Measurements from ENCODE around the gene LSR. TPM values are rescaled to one million over a fixed set of nuclear protein-coding genes. Genes with fewer than 3 reads are reported as not detected.

The LSR gene
- total and polyA plus RNA-seq, 2 donors (not counting 1 experiment from before 2014, with no cell fraction given): 37.2 to 45.3 TPM

DNA sequence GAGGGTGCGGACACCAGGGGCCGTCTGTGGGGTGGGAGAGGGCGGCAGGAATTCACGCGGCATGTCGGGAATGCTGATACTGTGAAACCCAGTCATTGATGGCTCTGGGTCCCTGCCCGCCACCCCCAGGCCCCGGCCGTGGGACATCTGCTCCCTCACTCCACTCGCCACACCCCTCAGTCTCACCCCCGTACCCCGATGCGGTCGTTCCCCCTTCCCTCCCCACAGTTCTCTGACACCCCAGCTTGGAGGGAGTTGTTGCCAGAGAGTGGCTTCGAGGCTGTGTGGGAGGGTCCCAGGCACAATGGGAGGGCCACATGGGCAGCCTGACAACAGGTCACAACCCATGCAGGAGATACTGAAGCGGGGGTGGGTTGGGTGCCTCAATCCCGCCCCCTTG lies 45.0 kb downstream of the LSR start:
- H3K27me3 ChIP-seq (replicated peaks in 1 of 4; ENCODE audit: control extremely low read depth in 1 of 4, control insufficient read depth in 3 of 4, insufficient read depth in 4 of 4, low read length in 3 of 4): no peaks in the 10 kb centered on the region
- no peaks in the 10 kb centered on the region for H3K9me3 Mint-ChIP-seq (ENCODE audit: insufficient read depth)
- CTCF ChIA-PET: no interaction called here

DNA sequence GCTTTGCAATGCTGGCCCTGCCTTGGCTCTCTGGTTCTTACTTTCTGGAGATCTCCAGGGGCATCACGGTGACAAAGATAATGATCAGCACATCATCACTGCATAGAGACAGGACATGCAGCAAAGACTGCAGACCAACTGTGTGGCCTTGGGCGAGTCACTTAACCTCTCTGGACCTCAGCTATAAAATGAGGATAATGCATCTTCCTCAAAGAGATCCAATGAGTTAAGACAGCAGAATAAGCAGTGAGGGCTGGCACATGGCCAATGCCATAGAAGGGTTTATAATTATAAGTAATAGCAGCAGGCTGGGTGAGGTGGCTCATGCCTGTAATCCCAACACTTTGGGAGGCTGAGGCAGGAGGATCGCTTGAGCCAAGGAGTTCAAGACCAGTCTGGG lies 45.5 kb downstream of the LSR start:
- H3K4me3 Mint-ChIP-seq: no peak overlapping the region

More for the DNA sequence above, 45.0 kb downstream of the LSR start:
- Mint-ChIP-seq H3K4me3 (no peak overlapping the region), H3K4me1 (peaks cover 26% of the 10 kb centered on the region), H3K27me3 (no peaks in the 10 kb centered on the region), H3K27ac (no peak overlapping the region)
- WGBS (ENCODE audit: insufficient coverage): 92% methylated on average over 9 of the region's 17 CpGs
- Histone ChIP-seq H4K20me1 (ENCODE audit: control insufficient read depth, insufficient read depth, low read length, poor library complexity, severe bottlenecking) (no peaks in the 10 kb centered on the region), H2AFZ (ENCODE audit: insufficient read depth, low read depth, low read length, poor library complexity, severe bottlenecking) (no peak overlapping the region), H3K4me2 (replicated peaks; ENCODE audit: low read depth, low read length, poor library complexity, severe bottlenecking) (no peak overlapping the region), H3K36me3 (replicated peaks in 1 of 2; ENCODE audit: control extremely low read depth in 1 of 2, control insufficient read depth in 1 of 2, extremely low read depth in 1 of 2, insufficient read depth in 2 of 2, low read length in 1 of 2) (no peaks in the 10 kb centered on the region), H3K9ac (ENCODE audit: low read length) (no peak overlapping the region), H3K9me3 (ENCODE audit: control extremely low read depth in 1 of 3, control insufficient read depth in 2 of 3, insufficient read depth in 1 of 3, low read length in 2 of 3) (peaks cover 0 to 7% (median 0%) of the 10 kb centered on the region in 3 donors), H3K79me2 (ENCODE audit: control insufficient read depth, insufficient read depth, low read length) (peaks cover 17% of the 10 kb centered on the region), H3K4me1 (ENCODE audit: control insufficient read depth in 2 of 2, insufficient read depth in 2 of 2, low read length in 2 of 2) (peaks cover 27 to 52% of the 10 kb centered on the region in 2 donors), H3K27ac (ENCODE audit: low read length in 2 of 2) (no peak overlapping the region), H3K4me3 (ENCODE audit: control extremely low read depth in 1 of 5, extremely low read depth in 1 of 5, insufficient read depth in 1 of 5, low read depth in 2 of 5, low read length in 4 of 5) (no peak overlapping the region)
- ATAC-seq (ENCODE audit: low read depth) (no peak), DNase-seq (no peak)
- intact Hi-C loops (cut with micrococcal nuclease): no loop called here
- POLR2A ChIA-PET: interaction anchor here (0.6 kb wide), 1 partner anchor 18 kb away, joined by 4 read pairs; no protein-coding TSS in a partner anchor
- TF ChIP-seq, protein P1, sequence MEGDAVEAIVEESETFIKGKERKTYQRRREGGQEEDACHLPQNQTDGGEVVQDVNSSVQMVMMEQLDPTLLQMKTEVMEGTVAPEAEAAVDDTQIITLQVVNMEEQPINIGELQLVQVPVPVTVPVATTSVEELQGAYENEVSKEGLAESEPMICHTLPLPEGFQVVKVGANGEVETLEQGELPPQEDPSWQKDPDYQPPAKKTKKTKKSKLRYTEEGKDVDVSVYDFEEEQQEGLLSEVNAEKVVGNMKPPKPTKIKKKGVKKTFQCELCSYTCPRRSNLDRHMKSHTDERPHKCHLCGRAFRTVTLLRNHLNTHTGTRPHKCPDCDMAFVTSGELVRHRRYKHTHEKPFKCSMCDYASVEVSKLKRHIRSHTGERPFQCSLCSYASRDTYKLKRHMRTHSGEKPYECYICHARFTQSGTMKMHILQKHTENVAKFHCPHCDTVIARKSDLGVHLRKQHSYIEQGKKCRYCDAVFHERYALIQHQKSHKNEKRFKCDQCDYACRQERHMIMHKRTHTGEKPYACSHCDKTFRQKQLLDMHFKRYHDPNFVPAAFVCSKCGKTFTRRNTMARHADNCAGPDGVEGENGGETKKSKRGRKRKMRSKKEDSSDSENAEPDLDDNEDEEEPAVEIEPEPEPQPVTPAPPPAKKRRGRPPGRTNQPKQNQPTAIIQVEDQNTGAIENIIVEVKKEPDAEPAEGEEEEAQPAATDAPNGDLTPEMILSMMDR (IDR thresholded peaks at IDR 0.05): no peak
- TF ChIP-seq EZH2 (IDR thresholded peaks at IDR 0.05; ENCODE audit: borderline replicate concordance, insufficient read depth, low read depth, low read length, poor library complexity, severe bottlenecking): no peak

More for the DNA sequence above, 45.5 kb downstream of the LSR start:
- Histone ChIP-seq H2AFZ (ENCODE audit: insufficient read depth, low read depth, low read length, poor library complexity, severe bottlenecking) (no peak overlapping the region), H3K4me1 (ENCODE audit: control insufficient read depth in 2 of 2, insufficient read depth in 2 of 2, low read length in 2 of 2) (peaks cover 27 to 52% of the 10 kb centered on the region in 2 donors), H3K36me3 (replicated peaks in 1 of 2; ENCODE audit: control extremely low read depth in 1 of 2, control insufficient read depth in 1 of 2, extremely low read depth in 1 of 2, insufficient read depth in 2 of 2, low read length in 1 of 2) (no peaks in the 10 kb centered on the region), H4K20me1 (ENCODE audit: control insufficient read depth, insufficient read depth, low read length, poor library complexity, severe bottlenecking) (no peaks in the 10 kb centered on the region), H3K9ac (ENCODE audit: low read length) (no peak overlapping the region), H3K4me3 (ENCODE audit: control extremely low read depth in 1 of 5, extremely low read depth in 1 of 5, insufficient read depth in 1 of 5, low read depth in 2 of 5, low read length in 4 of 5) (no peak overlapping the region), H3K9me3 (ENCODE audit: control extremely low read depth in 1 of 3, control insufficient read depth in 2 of 3, insufficient read depth in 1 of 3, low read length in 2 of 3) (peaks cover 0 to 7% (median 0%) of the 10 kb centered on the region in 3 donors), H3K4me2 (replicated peaks; ENCODE audit: low read depth, low read length, poor library complexity, severe bottlenecking) (no peak overlapping the region), H3K27ac (ENCODE audit: low read length in 2 of 2) (no peak overlapping the region), H3K27me3 (replicated peaks in 1 of 4; ENCODE audit: control extremely low read depth in 1 of 4, control insufficient read depth in 3 of 4, insufficient read depth in 4 of 4, low read length in 3 of 4) (no peaks in the 10 kb centered on the region), H3K79me2 (ENCODE audit: control insufficient read depth, insufficient read depth, low read length) (peaks cover 20% of the 10 kb centered on the region)
- ChIA-PET POLR2A (interaction anchor here (0.6 to 1.4 kb wide), 2 partner anchors 18 to 54 kb away, joined by 3 to 4 read pairs; no protein-coding TSS in a partner anchor), CTCF (interaction anchor here (1.2 kb wide), 1 partner anchor 201 kb away, joined by 4 read pairs; no protein-coding TSS in a partner anchor)
- Mint-ChIP-seq H3K9me3 (ENCODE audit: insufficient read depth) (no peaks in the 10 kb centered on the region), H3K27me3 (no peaks in the 10 kb centered on the region), H3K4me1 (peaks cover 26% of the 10 kb centered on the region), H3K27ac (no peak overlapping the region)
- intact Hi-C loops (cut with micrococcal nuclease): no loop called here
- ATAC-seq (ENCODE audit: low read depth) (no peak), DNase-seq (no peak)
- 86% methylated on average over 1 of the region's 3 CpGs for WGBS (ENCODE audit: insufficient coverage)
- no peak for TF ChIP-seq EZH2 (IDR thresholded peaks at IDR 0.05; ENCODE audit: borderline replicate concordance, insufficient read depth, low read depth, low read length, poor library complexity, severe bottlenecking)
- TF ChIP-seq, protein P1 (IDR thresholded peaks at IDR 0.05): no peak
